Mesendoderm (in vitro differentiated cells): Measurements from ENCODE around the gene PARD3.

Experiments used
- DNase-seq: peaks from one replicate; pipeline ENCODE4 v3.0.0; 2013
- H2AK5ac ChIP-seq: 2 replicates; pipeline ENCODE4 v1.6.1; 2013; ENCODE audit warnings: low read length, inconsistent platforms
- H2BK120ac ChIP-seq: 2 replicates; pipeline ENCODE4 v1.6.1; 2013; ENCODE audit warnings: low read depth, mild to moderate bottlenecking, low read length, moderate library complexity, mixed read lengths
- H2BK15ac ChIP-seq: replicated peaks from 2 replicates; pipeline ENCODE4 v1.6.1; 2013; ENCODE audit warnings: low read depth, mild to moderate bottlenecking, moderate library complexity
- H2BK5ac ChIP-seq: 2 replicates; pipeline ENCODE4 v1.6.1; 2013; ENCODE audit warnings: low read length, inconsistent platforms
- H3K18ac ChIP-seq: 2 replicates; pipeline ENCODE4 v1.6.1; 2013; ENCODE audit warnings: mild to moderate bottlenecking, low read length, mixed read lengths
- H3K23ac ChIP-seq: one replicate; pipeline ENCODE4 v1.6.1; 2013; ENCODE audit warnings: low read length
- H3K27ac ChIP-seq: 2 replicates; pipeline ENCODE4 v1.5.1; 2013; ENCODE audit warnings: low read depth, mild to moderate bottlenecking, inconsistent platforms, low read length, moderate library complexity
- H3K27me3 ChIP-seq: 2 replicates; pipeline ENCODE4 v1.6.1; 2013; ENCODE audit warnings: low read length, control low read depth, mild to moderate bottlenecking, inconsistent platforms; ENCODE audit not compliant: insufficient read depth, poor library complexity
- H3K36me3 ChIP-seq: 2 replicates; pipeline ENCODE4 v1.6.1; 2013; ENCODE audit warnings: low read length, inconsistent platforms; ENCODE audit not compliant: control insufficient read depth, insufficient read depth
- H3K4ac ChIP-seq: one replicate; pipeline ENCODE4 v1.6.1; 2013; ENCODE audit warnings: low read depth, mild to moderate bottlenecking, low read length, moderate library complexity
- H3K4me1 ChIP-seq: 2 replicates; pipeline ENCODE4 v1.6.1; 2013; ENCODE audit warnings: low read depth, low read length, inconsistent platforms; ENCODE audit not compliant: control insufficient read depth
- H3K4me2 ChIP-seq: 2 replicates; pipeline ENCODE4 v1.6.1; 2013; ENCODE audit warnings: low read length
- H3K4me3 ChIP-seq: 2 replicates; pipeline ENCODE4 v1.5.1; 2013; ENCODE audit warnings: mild to moderate bottlenecking, low read length
- H3K56ac ChIP-seq: one replicate; pipeline ENCODE4 v1.6.1; 2013; ENCODE audit warnings: low read length
- H3K79me1 ChIP-seq: 2 replicates; pipeline ENCODE4 v1.6.1; 2013; ENCODE audit warnings: low read length, inconsistent platforms
- H3K79me2 ChIP-seq: 2 replicates; pipeline ENCODE4 v1.6.1; 2013; ENCODE audit warnings: mild to moderate bottlenecking, low read length; ENCODE audit not compliant: control insufficient read depth, insufficient read depth
- H3K9ac ChIP-seq: 2 replicates; pipeline ENCODE4 v1.6.1; 2013; ENCODE audit warnings: low read length, inconsistent platforms
- H4K5ac ChIP-seq: one replicate; pipeline ENCODE4 v1.6.1; 2013; ENCODE audit warnings: low read length
- H4K8ac ChIP-seq: one replicate; pipeline ENCODE4 v1.6.1; 2013; ENCODE audit warnings: low read depth, mild to moderate bottlenecking, control low read depth, low read length, moderate library complexity
- WGBS: extraction: QIAGEN DNeasy Blood & Tissue Kit; methylation state at CpG from one replicate; pipeline ENCODE4 v1.1.7; 2013; ENCODE audit warnings: low lambda C conversion rate, missing lambda C conversion rate; ENCODE audit not compliant: insufficient coverage; ENCODE audit errors: extremely low coverage; 5-methylcytosine and 5-hydroxymethylcytosine counted together

PARD3 gene

GRCh38 chr10:34814223-34814912 lies 728 bp downstream of the PARD3 start:
- H3K9ac ChIP-seq: peak overlapping the region; percentile 85
- no peaks in the 10 kb centered on the region for H3K27me3 ChIP-seq
- H3K79me2 ChIP-seq: peaks cover 44% of the 10 kb centered on the region

GRCh38 chr10:34813626-34814222 lies 1.4 kb downstream of the PARD3 start:
- Histone ChIP-seq H4K8ac (no peak overlapping the region), H3K4me1 (peaks cover 20% of the 10 kb centered on the region), H2AK5ac (no peak overlapping the region), H3K27me3 (no peaks in the 10 kb centered on the region), H3K4me2 (peak overlapping the region; percentile 72), H3K4me3 (peak overlapping the region; percentile 73), H4K5ac (no peak overlapping the region), H3K23ac (peak overlapping the region; percentile 29), H2BK120ac (peak overlapping the region; percentile 96), H3K36me3 (no peaks in the 10 kb centered on the region), H3K9ac (peak overlapping the region; percentile 73), H3K56ac (peak overlapping the region; percentile 92), H3K4ac (peak overlapping the region; percentile 83), H3K79me1 (peaks cover 18% of the 10 kb centered on the region), H3K27ac (peak overlapping the region; percentile 91), H2BK5ac (peak overlapping the region; percentile 5), H3K18ac (peak overlapping the region; percentile 100), H2BK15ac (no peak overlapping the region), H3K79me2 (peaks cover 51% of the 10 kb centered on the region)
- peak; percentile 70 for DNase-seq
- no CpG with 5 or more reads among the region's 19 CpGs for WGBS

More at GRCh38 chr10:34814223-34814912, 728 bp downstream of the PARD3 start:
- Histone ChIP-seq H3K4me3 (peak overlapping the region; percentile 73), H2BK5ac (peak overlapping the region; percentile 71), H4K8ac (peak overlapping the region; percentile 90), H2BK15ac (no peak overlapping the region), H3K18ac (peak overlapping the region; percentile 100), H3K4me2 (peak overlapping the region; percentile 72), H3K56ac (peak overlapping the region; percentile 92), H3K4ac (peak overlapping the region; percentile 99), H3K79me1 (peaks cover 13% of the 10 kb centered on the region), H3K36me3 (no peaks in the 10 kb centered on the region), H4K5ac (no peak overlapping the region), H3K4me1 (peaks cover 13% of the 10 kb centered on the region), H3K23ac (peak overlapping the region; percentile 29), H2AK5ac (no peak overlapping the region), H3K27ac (peak overlapping the region; percentile 92), H2BK120ac (peak overlapping the region; percentile 96)
- no CpG with 5 or more reads among the region's 77 CpGs for WGBS
- peak; percentile 72 for DNase-seq

- WGBS: no CpG with 5 or more reads among the region's 5 CpGs
- H3K23ac ChIP-seq: peak overlapping the region; percentile 83
- H3K18ac ChIP-seq: no peak overlapping the region
- DNase-seq: no peak
- no peak overlapping the region for H3K27ac ChIP-seq
- H3K79me2 ChIP-seq: peaks cover 60% of the 10 kb centered on the region
- H2BK15ac ChIP-seq: no peak overlapping the region
- no peaks in the 10 kb centered on the region for H3K27me3 ChIP-seq
- no peak overlapping the region for H3K4ac ChIP-seq
- H4K8ac ChIP-seq: no peak overlapping the region
- H3K9ac ChIP-seq: peak overlapping the region; percentile 23
- H3K36me3 ChIP-seq: no peaks in the 10 kb centered on the region
- no peak overlapping the region for H2BK120ac ChIP-seq
- H4K5ac ChIP-seq: no peak overlapping the region
- no peak overlapping the region for H2AK5ac ChIP-seq
- H3K4me3 ChIP-seq: no peak overlapping the region
- no peak overlapping the region for H3K4me2 ChIP-seq
- no peak overlapping the region for H2BK5ac ChIP-seq
- H3K4me1 ChIP-seq: peaks cover 23% of the 10 kb centered on the region
- peaks cover 23% of the 10 kb centered on the region for H3K79me1 ChIP-seq
- H3K56ac ChIP-seq: peak overlapping the region; percentile 59
Observed at GRCh38 chr10:34812771-34813170, 2.3 kb downstream of the PARD3 start.

- no peak overlapping the region for H3K23ac ChIP-seq
Observed at GRCh38 chr10:34811968-34812514, 3.1 kb downstream of the PARD3 start.

GRCh38 chr10:34811126-34811967 lies 3.7 kb downstream of the PARD3 start:
- peak; percentile 28 for DNase-seq
- peaks cover 30% of the 10 kb centered on the region for H3K79me1 ChIP-seq
- WGBS: no CpG with 5 or more reads among the region's 17 CpGs
- no peak overlapping the region for H4K5ac ChIP-seq
- no peak overlapping the region for H2BK5ac ChIP-seq
- peak overlapping the region; percentile 40 for H3K56ac ChIP-seq
- no peak overlapping the region for H3K18ac ChIP-seq
- no peak overlapping the region for H4K8ac ChIP-seq
- H3K4me3 ChIP-seq: no peak overlapping the region
- H2BK15ac ChIP-seq: no peak overlapping the region
- H2AK5ac ChIP-seq: no peak overlapping the region
- H3K9ac ChIP-seq: peak overlapping the region; percentile 15
- no peak overlapping the region for H3K4me2 ChIP-seq
- H3K27ac ChIP-seq: no peak overlapping the region
- H3K36me3 ChIP-seq: no peaks in the 10 kb centered on the region
- no peak overlapping the region for H3K23ac ChIP-seq
- peaks cover 21% of the 10 kb centered on the region for H3K4me1 ChIP-seq
- H2BK120ac ChIP-seq: no peak overlapping the region
- H3K79me2 ChIP-seq: peaks cover 71% of the 10 kb centered on the region
- H3K27me3 ChIP-seq: no peaks in the 10 kb centered on the region
- no peak overlapping the region for H3K4ac ChIP-seq

More at GRCh38 chr10:34811968-34812514, 3.1 kb downstream of the PARD3 start:
- Histone ChIP-seq H3K79me1 (peaks cover 24% of the 10 kb centered on the region), H2BK120ac (no peak overlapping the region), H3K27ac (no peak overlapping the region), H3K79me2 (peaks cover 65% of the 10 kb centered on the region), H2AK5ac (no peak overlapping the region), H3K4me3 (no peak overlapping the region), H3K18ac (no peak overlapping the region), H2BK5ac (no peak overlapping the region), H3K4ac (no peak overlapping the region), H3K4me1 (peaks cover 23% of the 10 kb centered on the region), H4K5ac (no peak overlapping the region), H4K8ac (no peak overlapping the region), H3K36me3 (no peaks in the 10 kb centered on the region), H2BK15ac (no peak overlapping the region), H3K56ac (no peak overlapping the region), H3K9ac (no peak overlapping the region), H3K4me2 (no peak overlapping the region), H3K27me3 (no peaks in the 10 kb centered on the region)
- no CpG with 5 or more reads among the region's 1 CpG for WGBS
- DNase-seq: no peak
